Gastroesophageal sphincter (tissue), 4 donors: Measurements from ENCODE around the gene PIK3R3. TPM values are rescaled to one million over a fixed set of nuclear protein-coding genes. Genes with fewer than 3 reads are reported as not detected.

ENCODE experiments used
- ATAC-seq: fragments of 150-250 bp; one replicate; pipeline ENCODE4 v1.9.1; 2016; ENCODE audit warnings: mild to moderate bottlenecking, moderate library complexity
- H3K27ac ChIP-seq, 4 donors: fragments of 200-600 bp; sonication (generic) in 3 of 4; 1 replicate in 3 of 4; 2 replicates in 1 of 4; pipeline ENCODE4 v1.5.1; 2016 to 2019
- H3K27me3 ChIP-seq: fragments of 200-600 bp; sonication (generic); one replicate; pipeline ENCODE4 v1.5.1; 2019
- H3K36me3 ChIP-seq, 2 donors: fragments of 200-600 bp; sonication (generic); one replicate each; pipeline ENCODE4 v1.5.1; 2019; ENCODE audit warnings: control low read depth in 1 of 2
- H3K4me1 ChIP-seq, 3 donors: fragments of 200-600 bp; sonication (generic); 1 replicate in 2 of 3; 2 replicates in 1 of 3; pipeline ENCODE4 v1.5.1; 2016 to 2019; ENCODE audit warnings: control low read depth in 2 of 3
- H3K4me3 ChIP-seq, 2 donors: fragments of 200-600 bp; sonication (generic); one replicate each; pipeline ENCODE4 v1.5.1; 2019; ENCODE audit warnings: mild to moderate bottlenecking in 1 of 2, moderate library complexity in 1 of 2
- H3K9me3 ChIP-seq, 3 donors: fragments of 200-600 bp; sonication (generic); one replicate each; pipeline ENCODE4 v1.5.1; 2017 to 2019; ENCODE audit warnings: control low read depth in 2 of 3
- CTCF ChIP-seq, 4 experiments: fragments of 200-600 bp in 2 of 4; fragments of 450-650 bp in 2 of 4; sonication (generic) in 1 of 4; IDR thresholded peaks; one replicate each; pipeline ENCODE4 v1.5.1; 2017 to 2019; ENCODE audit warnings: antibody characterized with exemption in 4 of 4, mild to moderate bottlenecking in 2 of 4, moderate library complexity in 2 of 4
- EP300 ChIP-seq: sonication (generic); formaldehyde crosslinking; IDR thresholded peaks from one replicate; pipeline ENCODE4 v1.6.1; 2017; ENCODE audit warnings: antibody characterized with exemption, mild to moderate bottlenecking
- POLR2A ChIP-seq, 2 donors: fragments of 450-650 bp; IDR thresholded peaks; one replicate each; pipeline ENCODE4 v1.6.1; 2017; ENCODE audit warnings: antibody characterized with exemption in 2 of 2, mild to moderate bottlenecking in 2 of 2, moderate library complexity in 1 of 2
- POLR2AphosphoS5 ChIP-seq: sonication (generic); formaldehyde crosslinking; IDR thresholded peaks from one replicate; pipeline ENCODE4 v1.6.1; 2017; ENCODE audit warnings: antibody characterized with exemption
- WGBS, 2 donors: methylation state at CpG; one replicate each; pipeline ENCODE4 v1.1.5; 2018; ENCODE audit warnings: low coverage in 1 of 2; 5-methylcytosine and 5-hydroxymethylcytosine counted together
- total RNA-seq, 4 donors: library from RNA; depleted of rRNA; stranded (reverse); fragments of >200 nt; gene quantifications; one replicate each; pipeline ENCODE4 v1.1.0, GENCODE V29; 2016

PIK3R3 gene
- total RNA-seq, 4 donors from 2014 or later = 21.7 to 34.7 (median 28.2) TPM

GRCh38 chr1:46070164-46070814 is 62.1 kb downstream of the PIK3R3 start:
- H3K27me3 ChIP-seq = no peaks in the 10 kb centered on the region
- peak; percentile 48 for ATAC-seq
- H3K4me1 ChIP-seq = no peaks in the 10 kb centered on the region
- WGBS, 2 donors = 78 to 88% methylated on average over 6 of the region's 6 CpGs
- no peak overlapping the region for H3K4me3 ChIP-seq
- H3K9me3 ChIP-seq = no peaks in the 10 kb centered on the region
- no peak for TF ChIP-seq EP300
- no peak for TF ChIP-seq CTCF (IDR thresholded peaks at IDR 0.05)
- no peak for TF ChIP-seq POLR2A (IDR thresholded peaks at IDR 0.05)
- TF ChIP-seq POLR2AphosphoS5 = no peak
- H3K27ac ChIP-seq = no peak overlapping the region
- H3K36me3 ChIP-seq = peaks cover 0 to 13% of the 10 kb centered on the region in 2 donors

- no peak for ATAC-seq
Observed at GRCh38 chr1:46068525-46068924, 63.9 kb downstream of the PIK3R3 start.

GRCh38 chr1:46067652-46068051 is 64.8 kb downstream of the PIK3R3 start:
- Histone ChIP-seq H3K4me3 (no peak overlapping the region), H3K27ac (no peak overlapping the region), H3K27me3 (no peaks in the 10 kb centered on the region), H3K36me3 (peaks cover 0 to 7% of the 10 kb centered on the region in 2 donors), H3K9me3 (no peaks in the 10 kb centered on the region), H3K4me1 (no peaks in the 10 kb centered on the region)
- ATAC-seq = no peak
- TF ChIP-seq EP300 = no peak
- no peak for TF ChIP-seq POLR2A (IDR thresholded peaks at IDR 0.05)
- no peak for TF ChIP-seq POLR2AphosphoS5
- 83 to 92% methylated on average over 1 of the region's 1 CpG for WGBS, 2 donors

More at GRCh38 chr1:46068525-46068924, 63.9 kb downstream of the PIK3R3 start:
- WGBS, 2 donors = 80 to 84% methylated on average over 2 to 3 of the region's 3 CpGs
- Histone ChIP-seq H3K27me3 (no peaks in the 10 kb centered on the region), H3K36me3 (peaks cover 0 to 7% of the 10 kb centered on the region in 2 donors), H3K4me1 (no peaks in the 10 kb centered on the region), H3K27ac (no peak overlapping the region), H3K9me3 (no peaks in the 10 kb centered on the region), H3K4me3 (no peak overlapping the region)
- no peak for TF ChIP-seq POLR2AphosphoS5
- no peak for TF ChIP-seq CTCF (IDR thresholded peaks at IDR 0.05)
- no peak for TF ChIP-seq POLR2A (IDR thresholded peaks at IDR 0.05)
- TF ChIP-seq EP300 = no peak

- TF ChIP-seq POLR2AphosphoS5 (no peak), POLR2A (IDR thresholded peaks at IDR 0.05) (no peak), CTCF (IDR thresholded peaks at IDR 0.05) (no peak), EP300 (no peak)
- H3K36me3 ChIP-seq = peaks cover 0 to 22% of the 10 kb centered on the region in 2 donors
- no peak for ATAC-seq
Observed at GRCh38 chr1:46065405-46065804, 67.0 kb downstream of the PIK3R3 start.

GRCh38 chr1:46064708-46065107 is 67.7 kb downstream of the PIK3R3 start:
- peaks cover 0 to 24% of the 10 kb centered on the region in 2 donors for H3K36me3 ChIP-seq
- H3K4me3 ChIP-seq = no peak overlapping the region
- WGBS, 2 donors = 82 to 90% methylated on average over 1 of the region's 1 CpG
- peaks cover 0 to 4% (median 0%) of the 10 kb centered on the region in 3 donors for H3K4me1 ChIP-seq
- H3K9me3 ChIP-seq = no peaks in the 10 kb centered on the region
- no peaks in the 10 kb centered on the region for H3K27me3 ChIP-seq
- TF ChIP-seq POLR2A (IDR thresholded peaks at IDR 0.05) (no peak), CTCF (IDR thresholded peaks at IDR 0.05) (no peak), POLR2AphosphoS5 (no peak), EP300 (no peak)
- no peak for ATAC-seq
- no peak overlapping the region for H3K27ac ChIP-seq

More at GRCh38 chr1:46065405-46065804, 67.0 kb downstream of the PIK3R3 start:
- Histone ChIP-seq H3K27me3 (no peaks in the 10 kb centered on the region), H3K4me1 (peaks cover 0 to 4% (median 0%) of the 10 kb centered on the region in 3 donors), H3K9me3 (no peaks in the 10 kb centered on the region), H3K27ac (no peak overlapping the region), H3K4me3 (no peak overlapping the region)
